SK-N-SH treated with all-trans-retinoic acid at 6 μM for 48 hours (cell line): Measurements from ENCODE around the gene ALOX5.

Experiments used
- ARNTL ChIP-seq: fragments of 450-650 bp; formaldehyde crosslinking; IDR thresholded peaks from 2 replicates; pipeline ENCODE4 v1.5.0; 2020; ENCODE audit warnings: low read depth, mild to moderate bottlenecking, moderate library complexity, borderline replicate concordance
- BACH2 ChIP-seq: fragments of 250-450 bp; sonication (Bioruptor Pico); IDR thresholded peaks from 2 replicates; pipeline ENCODE4 v1.9.0; 2021; ENCODE audit warnings: mild to moderate bottlenecking, borderline replicate concordance
- CREB5 ChIP-seq: fragments of 250-450 bp; sonication (Bioruptor Pico); IDR thresholded peaks from 2 replicates; pipeline ENCODE4 v1.5.1; 2020; ENCODE audit warnings: low read depth, mild to moderate bottlenecking, moderate library complexity
- CSRNP3 ChIP-seq: fragments of 250-450 bp; sonication (Bioruptor Pico); IDR thresholded peaks from 2 replicates; pipeline ENCODE4 v1.5.1; 2021; ENCODE audit warnings: mild to moderate bottlenecking, moderate library complexity
- ISL1 ChIP-seq: fragments of 250-450 bp; sonication (Bioruptor Pico); IDR thresholded peaks from 2 replicates; pipeline ENCODE4 v2.1.2; 2022; ENCODE audit warnings: mild to moderate bottlenecking, moderate library complexity
- OSR1 ChIP-seq: fragments of 250-450 bp; sonication (Bioruptor Pico); IDR thresholded peaks from 2 replicates; pipeline ENCODE4 v1.8.0; 2022; ENCODE audit warnings: moderate library complexity, mild to moderate bottlenecking, inconsistent platforms
- PATZ1 ChIP-seq: fragments of 250-450 bp; sonication (Bioruptor Pico); IDR thresholded peaks from 2 replicates; pipeline ENCODE4 v1.8.0; 2020; ENCODE audit warnings: mild to moderate bottlenecking, moderate library complexity, borderline replicate concordance
- TSHZ2 ChIP-seq: fragments of 250-450 bp; sonication (Bioruptor Pico); IDR thresholded peaks from 2 replicates; pipeline ENCODE4 v1.5.0; 2020; ENCODE audit warnings: mild to moderate bottlenecking, moderate library complexity
- ZFP30 ChIP-seq: fragments of 450-650 bp; formaldehyde crosslinking; IDR thresholded peaks from 2 replicates; pipeline ENCODE4 v1.5.0; 2022; ENCODE audit warnings: mild to moderate bottlenecking, moderate library complexity
- ZNF565 ChIP-seq: fragments of 450-650 bp; formaldehyde crosslinking; conservative IDR thresholded peaks from 2 replicates; pipeline ENCODE4 v1.5.0; 2020; ENCODE audit warnings: low read depth, mild to moderate bottlenecking, moderate library complexity
- ZNF70 ChIP-seq: fragments of 450-650 bp; formaldehyde crosslinking; IDR thresholded peaks from 2 replicates; pipeline ENCODE4 v1.5.0; 2020; ENCODE audit warnings: mild to moderate bottlenecking, moderate library complexity

- TF ChIP-seq ZNF565 (CRISPR knock-in tag), result no peak
- no peak for TF ChIP-seq BACH2 (CRISPR knock-in tag)
- no peak for TF ChIP-seq OSR1
- TF ChIP-seq ZFP30 (CRISPR knock-in tag), result no peak
- no peak for TF ChIP-seq CREB5 (CRISPR knock-in tag)
- no peak for TF ChIP-seq CSRNP3 (CRISPR knock-in tag)
- TF ChIP-seq ZNF70 (CRISPR knock-in tag), result no peak
- TF ChIP-seq PATZ1 (CRISPR knock-in tag), result no peak
- no peak for TF ChIP-seq ISL1 (CRISPR knock-in tag)
- no peak for TF ChIP-seq TSHZ2 (CRISPR knock-in tag)
- TF ChIP-seq ARNTL, result no peak
Measured at GRCh38 chr10:45483002-45483401, 109.0 kb downstream of the ALOX5 start.
